MCF 10A (cell line): ENCODE measurements around the gene SCUBE2. TPM values are rescaled to one million over a fixed set of nuclear protein-coding genes. Genes with fewer than 3 reads are reported as not detected.

Source experiments
- BruUV-seq: library from RNA; stranded (reverse); fragments of 400-500 nt; replicated peaks from 2 replicates; lab custom pipeline; 2021; lab: Mats Ljungman, UMichigan
- CTCF ChIA-PET: fragments of 300-600 bp; sonication (Branson Sonifier 250); formaldehyde crosslinking; extraction: SDS; loops from one replicate; lab custom pipeline; 2021; ENCODE audit warnings: antibody characterized with exemption, inconsistent platforms; lab: Yijun Ruan, JAX
- POLR2A ChIA-PET: fragments of 300-600, 350-650 bp; sonication (Branson Sonifier 250); formaldehyde crosslinking; extraction: SDS; loops from one replicate; lab custom pipeline; 2020; ENCODE audit warnings: antibody characterized with exemption, inconsistent platforms; lab: Yijun Ruan, JAX
- DNase-seq: peaks from one replicate; pipeline ENCODE4 v3.0.0-alpha.2; 2018; ENCODE audit not compliant: unreplicated experiment
- H3K27ac Mint-ChIP-seq: one replicate; pipeline ENCODE4 v1.8.0; 2022; ENCODE audit warnings: mild to moderate bottlenecking, low read depth, mixed read lengths; ENCODE audit not compliant: unreplicated experiment
- H3K27me3 Mint-ChIP-seq: one replicate; pipeline ENCODE4 v1.8.0; 2022; ENCODE audit warnings: mixed read lengths; ENCODE audit not compliant: insufficient read depth, unreplicated experiment
- H3K36me3 Mint-ChIP-seq: one replicate; pipeline ENCODE4 v1.8.0; 2022; ENCODE audit warnings: mild to moderate bottlenecking, moderate library complexity, mixed read lengths; ENCODE audit not compliant: insufficient read depth, unreplicated experiment
- H3K4me1 Mint-ChIP-seq: one replicate; pipeline ENCODE4 v1.8.0; 2022; ENCODE audit warnings: mixed read lengths; ENCODE audit not compliant: insufficient read depth, unreplicated experiment
- H3K4me3 Mint-ChIP-seq: one replicate; pipeline ENCODE4 v1.8.0; 2022; ENCODE audit warnings: mild to moderate bottlenecking, moderate library complexity, mixed read lengths; ENCODE audit not compliant: unreplicated experiment
- H3K9me3 Mint-ChIP-seq: one replicate; pipeline ENCODE4 v1.8.0; 2022; ENCODE audit warnings: mixed read lengths; ENCODE audit not compliant: unreplicated experiment
- CTCF ChIP-seq: fragments of 200-600 bp; IDR thresholded peaks from one replicate; pipeline ENCODE4 v1.8.0; 2022; ENCODE audit warnings: antibody characterized with exemption, mild to moderate bottlenecking; ENCODE audit not compliant: unreplicated experiment
- intact Hi-C: fragments of 100-400 bp; cut with micrococcal nuclease; formaldehyde crosslinking; loops from 2 replicates; pipeline ENCODE4 v1.14.1; 2022
- total RNA-seq: library from RNA; stranded (reverse); gene quantifications from 2 replicates; pipeline ENCODE4 v1.2.3, GENCODE V29; 2022

Gene SCUBE2
- total RNA-seq, 1 experiment from 2014 or later, result 0.93 TPM

DNA sequence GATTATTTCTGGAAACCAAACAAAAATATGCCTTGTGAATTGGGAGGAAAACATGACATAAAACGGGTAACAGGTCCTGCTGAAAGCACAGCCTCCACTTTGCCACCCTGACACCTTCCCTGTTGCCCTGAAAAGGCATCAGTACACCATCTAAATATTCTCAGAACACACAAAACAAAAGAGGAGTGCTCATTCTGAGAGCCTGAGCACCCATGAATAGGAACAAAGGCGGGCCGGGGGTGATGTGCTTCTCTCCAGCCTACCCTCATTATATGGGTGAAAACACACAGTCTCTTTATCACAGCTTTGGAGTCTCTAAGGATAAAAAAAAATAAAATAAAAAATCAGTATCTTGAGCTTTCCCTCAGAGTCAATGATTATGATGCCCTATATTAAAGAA, 19.7 kb downstream of the SCUBE2 start:
- ChIA-PET POLR2A (interaction anchor here (0.6 kb wide), 2 partner anchors 65 to 148 kb away, joined by 3 read pairs; no protein-coding TSS in a partner anchor), CTCF (interaction anchor here (0.6 to 0.9 kb wide), 2 partner anchors 56 to 540 kb away, joined by 4 to 5 read pairs; no protein-coding TSS in a partner anchor)
- BruUV-seq, result no TSS peak
- TF ChIP-seq CTCF, result no peak
- no peak overlapping the region for H3K4me3 Mint-ChIP-seq
- H3K4me1 Mint-ChIP-seq, result no peaks in the 10 kb centered on the region
- H3K27me3 Mint-ChIP-seq, result no peaks in the 10 kb centered on the region
- no peak for DNase-seq
- no peaks in the 10 kb centered on the region for H3K9me3 Mint-ChIP-seq
- H3K36me3 Mint-ChIP-seq, result no peaks in the 10 kb centered on the region
- no peak overlapping the region for H3K27ac Mint-ChIP-seq
- intact Hi-C loops, result no loop called here

DNA sequence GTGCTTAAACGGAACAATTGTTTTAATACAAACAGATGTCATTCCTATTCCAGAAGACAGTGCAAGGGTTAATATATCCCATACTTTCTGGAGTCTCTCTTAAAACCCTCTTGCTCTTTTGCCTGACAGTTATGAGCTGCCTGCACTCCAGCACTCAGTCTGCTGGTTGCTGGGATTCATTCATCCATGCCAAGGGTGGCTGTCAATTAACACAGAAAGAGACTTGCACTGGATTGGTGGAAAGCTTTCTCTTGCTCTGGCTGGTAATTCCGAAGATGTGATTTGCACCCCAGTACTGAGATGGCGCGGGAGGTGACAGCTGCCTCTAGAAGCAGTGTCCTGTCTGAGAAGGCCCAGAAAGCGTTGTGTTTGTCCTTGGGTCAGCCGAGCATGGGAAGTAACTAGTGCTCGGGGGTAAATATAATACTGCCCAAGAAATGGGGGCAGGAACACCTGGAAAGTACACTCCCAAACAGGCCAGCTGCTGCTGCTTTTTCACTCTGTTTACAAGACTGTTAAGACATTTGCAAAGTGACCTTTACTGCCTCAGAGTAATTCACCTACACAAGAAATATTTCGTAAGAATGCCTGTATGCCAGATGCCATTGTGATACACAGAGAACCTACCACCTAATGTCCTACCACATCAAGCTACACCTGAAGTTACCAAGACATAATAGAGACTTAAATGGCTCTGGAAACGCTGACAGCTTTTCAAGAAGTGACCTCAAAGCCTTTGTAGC, 20.5 kb downstream of the SCUBE2 start:
- Mint-ChIP-seq H3K27me3 (no peaks in the 10 kb centered on the region), H3K36me3 (no peaks in the 10 kb centered on the region), H3K27ac (no peak overlapping the region), H3K4me3 (no peak overlapping the region), H3K4me1 (no peaks in the 10 kb centered on the region), H3K9me3 (no peaks in the 10 kb centered on the region)
- ChIA-PET CTCF (interaction anchor here (0.6 to 1.0 kb wide), 3 partner anchors 55 to 541 kb away, joined by 3 to 5 read pairs (median 4); no protein-coding TSS in a partner anchor), POLR2A (interaction anchor here (0.6 to 0.7 kb wide), 2 partner anchors 23 to 66 kb away, joined by 3 read pairs; no protein-coding TSS in a partner anchor)
- TF ChIP-seq CTCF, result no peak
- DNase-seq, result no peak
- no TSS peak for BruUV-seq
- intact Hi-C loops, result no loop called here

- DNase-seq, result no peak
- ChIA-PET POLR2A (no interaction called here), CTCF (interaction anchor here (0.6 to 2.6 kb wide), 2 partner anchors 55 to 77 kb away, joined by 3 to 13 read pairs; no protein-coding TSS in a partner anchor)
- no peaks in the 10 kb centered on the region for H3K4me1 Mint-ChIP-seq
- no peak for TF ChIP-seq CTCF
- H3K9me3 Mint-ChIP-seq, result no peaks in the 10 kb centered on the region
- BruUV-seq, result no TSS peak
- no peak overlapping the region for H3K27ac Mint-ChIP-seq
- no peaks in the 10 kb centered on the region for H3K27me3 Mint-ChIP-seq
- H3K4me3 Mint-ChIP-seq, result no peak overlapping the region
- intact Hi-C loops, result no loop called here
- no peaks in the 10 kb centered on the region for H3K36me3 Mint-ChIP-seq
These were observed 21.4 kb downstream of the SCUBE2 start for GRCh38 chr11:9069862-9070470.

GRCh38 chr11:9069256-9069655, 22.1 kb downstream of the SCUBE2 start:
- DNase-seq, result no peak
- no peak for TF ChIP-seq CTCF
- H3K4me3 Mint-ChIP-seq, result no peak overlapping the region
- BruUV-seq, result no TSS peak
- H3K27ac Mint-ChIP-seq, result no peak overlapping the region
- H3K4me1 Mint-ChIP-seq, result no peaks in the 10 kb centered on the region
- no peaks in the 10 kb centered on the region for H3K36me3 Mint-ChIP-seq
- CTCF ChIA-PET, result interaction anchor here (0.6 to 2.6 kb wide), 6 partner anchors 26 to 465 kb away, joined by 3 to 13 read pairs (median 4); no protein-coding TSS in a partner anchor
- intact Hi-C loops, result no loop called here
- no peaks in the 10 kb centered on the region for H3K27me3 Mint-ChIP-seq
- no peaks in the 10 kb centered on the region for H3K9me3 Mint-ChIP-seq
- POLR2A ChIA-PET, result no interaction called here
